Psoas muscle (tissue), 8 donors: ENCODE measurements around the gene NPIPB8. TPM values are rescaled to one million over a fixed set of nuclear protein-coding genes. Genes with fewer than 3 reads are reported as not detected.
A peak's percentile ranks its signal among the peaks of the same experiment; 100 is the strongest.
"Not testable (repeated sequence)": the region's sequence is repeated elsewhere in the genome, so short reads cannot be mapped to it uniquely, and the experiment has no call there.

Source experiments
- ATAC-seq, 4 donors: fragments of 200-7000 bp; cut with Tn5 transposase; one replicate each; pipeline ENCODE4 v1.9.1; 2020; ENCODE audit warnings: moderate library complexity in 3 of 4, mild to moderate bottlenecking in 2 of 4
- DNase-seq, 2 donors: peaks; one replicate each; pipeline ENCODE4 v3.0.0-alpha.2; 2020
- H3K27ac ChIP-seq: fragments of 200-600 bp; one replicate; pipeline ENCODE4 v1.8.0; 2022
- H3K27me3 ChIP-seq, 3 donors: fragments of 200-600 bp in 1 of 3; one replicate each; pipeline versions ENCODE4 v1.6.1 to v1.8.0; 2013 to 2022; ENCODE audit warnings: low read length in 2 of 3, mild to moderate bottlenecking in 2 of 3, moderate library complexity in 1 of 3; ENCODE audit not compliant: insufficient read depth in 3 of 3
- H3K36me3 ChIP-seq, 2 donors: fragments of 200-600 bp in 1 of 2; one replicate each; pipeline versions ENCODE4 v1.6.1 to v1.8.0; 2013 to 2022; ENCODE audit warnings: low read depth in 1 of 2, mild to moderate bottlenecking in 1 of 2, moderate library complexity in 1 of 2; ENCODE audit not compliant: insufficient read depth in 1 of 2
- H3K4me1 ChIP-seq: fragments of 200-600 bp; one replicate; pipeline ENCODE4 v1.8.0; 2022
- H3K4me3 ChIP-seq: fragments of 200-600 bp; one replicate; pipeline ENCODE4 v1.8.0; 2022; ENCODE audit warnings: mild to moderate bottlenecking
- H3K9me3 ChIP-seq: fragments of 200-600 bp; one replicate; pipeline ENCODE4 v1.8.0; 2022
- WGBS, 3 donors: extraction: QIAGEN DNeasy Blood & Tissue Kit; methylation state at CpG; one replicate each; pipeline versions ENCODE4 v1.1.6 to v1.1.7; 2013; 5-methylcytosine and 5-hydroxymethylcytosine counted together
- intact Hi-C, 2 donors: fragments of 100-400 bp; cut with DNase I; formaldehyde crosslinking; loops; one replicate each; pipeline versions ENCODE4 v1.11.0 to v1.14.2; 2022
- polyA plus RNA-seq, 3 donors: library from polyadenylated mRNA; stranded (reverse); fragments of 200-250 nt; gene quantifications; one replicate each; pipeline ENCODE4 v1.2.3, GENCODE V29; 2013
- total RNA-seq, 4 donors: library from RNA; stranded (reverse); fragmentation: NEBNext Ultra II Directional in 2 of 4; extraction: Animal tissue kit (Norgen Biotek cat#: 25700) in 2 of 4; gene quantifications; one replicate each; pipeline versions ENCODE4 v1.2.1 to v1.2.4, GENCODE V29; 2021 to 2023
- TF ChIP-seq, protein P1 (sequence below): fragments of 200-600 bp; IDR thresholded peaks from one replicate; pipeline ENCODE4 v1.8.0; 2022; ENCODE audit warnings: antibody characterized with exemption
- donor health status: healthy with polysubstance abuse.
- donor health status: DM: no; HTN: no; CAD: no; lungs with moderate emphysema.
- donor health status: Bipolar disorder and iron deficiency.
- donor health status: healthy.
- donor health status: DM: yes; HTN: yes; CAD: no.
- donor health status: DM: no; HTN: no; CAD: no.
- donor health status: DM: no; HTN: no; CAD: no.
- donor health status: DM: yes; HTN: yes; CAD: no.

NPIPB8 gene
- total and polyA plus RNA-seq, 7 donors = 0.78 TPM; not detected in 6

DNA sequence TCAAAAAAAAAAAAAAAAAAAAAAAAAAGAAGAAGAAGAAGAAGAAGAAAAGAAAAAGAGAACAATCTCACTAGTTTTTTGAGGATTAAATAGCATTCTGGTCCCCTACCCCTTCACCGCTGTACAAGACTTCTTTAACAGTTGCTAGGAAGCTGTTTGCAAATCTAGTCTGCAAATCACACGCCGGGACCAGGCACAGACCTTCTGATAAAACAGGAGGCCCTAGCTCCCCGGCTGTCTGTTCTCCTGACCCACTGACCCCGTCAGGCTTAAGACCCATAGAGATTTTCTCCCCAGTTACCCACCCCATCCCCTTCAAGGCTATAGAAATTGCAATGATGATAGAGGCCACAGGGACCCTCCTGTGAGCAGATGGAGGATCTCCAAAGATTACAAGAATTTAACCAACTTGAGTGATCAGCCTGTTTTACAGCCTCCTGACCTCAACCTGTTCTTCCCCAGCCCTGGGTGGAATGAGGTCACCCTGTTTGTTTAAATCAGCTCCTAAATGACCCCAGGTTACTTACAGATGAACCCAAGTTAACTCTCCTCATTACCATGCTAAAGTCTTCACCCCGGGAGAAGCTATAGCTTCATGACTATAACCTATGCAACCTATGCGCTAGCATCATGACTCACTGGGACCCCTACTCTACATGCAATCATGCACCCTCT is 16.2 kb upstream of the NPIPB8 start:
- ATAC-seq (no peak), DNase-seq (no peak)
- TF ChIP-seq, protein P1, sequence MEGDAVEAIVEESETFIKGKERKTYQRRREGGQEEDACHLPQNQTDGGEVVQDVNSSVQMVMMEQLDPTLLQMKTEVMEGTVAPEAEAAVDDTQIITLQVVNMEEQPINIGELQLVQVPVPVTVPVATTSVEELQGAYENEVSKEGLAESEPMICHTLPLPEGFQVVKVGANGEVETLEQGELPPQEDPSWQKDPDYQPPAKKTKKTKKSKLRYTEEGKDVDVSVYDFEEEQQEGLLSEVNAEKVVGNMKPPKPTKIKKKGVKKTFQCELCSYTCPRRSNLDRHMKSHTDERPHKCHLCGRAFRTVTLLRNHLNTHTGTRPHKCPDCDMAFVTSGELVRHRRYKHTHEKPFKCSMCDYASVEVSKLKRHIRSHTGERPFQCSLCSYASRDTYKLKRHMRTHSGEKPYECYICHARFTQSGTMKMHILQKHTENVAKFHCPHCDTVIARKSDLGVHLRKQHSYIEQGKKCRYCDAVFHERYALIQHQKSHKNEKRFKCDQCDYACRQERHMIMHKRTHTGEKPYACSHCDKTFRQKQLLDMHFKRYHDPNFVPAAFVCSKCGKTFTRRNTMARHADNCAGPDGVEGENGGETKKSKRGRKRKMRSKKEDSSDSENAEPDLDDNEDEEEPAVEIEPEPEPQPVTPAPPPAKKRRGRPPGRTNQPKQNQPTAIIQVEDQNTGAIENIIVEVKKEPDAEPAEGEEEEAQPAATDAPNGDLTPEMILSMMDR = no peak
- H3K4me3 ChIP-seq = no peak overlapping the region
- no peaks in the 10 kb centered on the region for H3K27me3 ChIP-seq
- H3K4me1 ChIP-seq = no peaks in the 10 kb centered on the region
- H3K9me3 ChIP-seq = no peaks in the 10 kb centered on the region
- WGBS, 3 donors = 69 to 79% (median 75%) methylated on average over 7 of the region's 7 CpGs
- no peak overlapping the region for H3K27ac ChIP-seq
- intact Hi-C loops = no loop called here
- peaks cover 0 to 17% of the 10 kb centered on the region in 2 donors for H3K36me3 ChIP-seq

DNA sequence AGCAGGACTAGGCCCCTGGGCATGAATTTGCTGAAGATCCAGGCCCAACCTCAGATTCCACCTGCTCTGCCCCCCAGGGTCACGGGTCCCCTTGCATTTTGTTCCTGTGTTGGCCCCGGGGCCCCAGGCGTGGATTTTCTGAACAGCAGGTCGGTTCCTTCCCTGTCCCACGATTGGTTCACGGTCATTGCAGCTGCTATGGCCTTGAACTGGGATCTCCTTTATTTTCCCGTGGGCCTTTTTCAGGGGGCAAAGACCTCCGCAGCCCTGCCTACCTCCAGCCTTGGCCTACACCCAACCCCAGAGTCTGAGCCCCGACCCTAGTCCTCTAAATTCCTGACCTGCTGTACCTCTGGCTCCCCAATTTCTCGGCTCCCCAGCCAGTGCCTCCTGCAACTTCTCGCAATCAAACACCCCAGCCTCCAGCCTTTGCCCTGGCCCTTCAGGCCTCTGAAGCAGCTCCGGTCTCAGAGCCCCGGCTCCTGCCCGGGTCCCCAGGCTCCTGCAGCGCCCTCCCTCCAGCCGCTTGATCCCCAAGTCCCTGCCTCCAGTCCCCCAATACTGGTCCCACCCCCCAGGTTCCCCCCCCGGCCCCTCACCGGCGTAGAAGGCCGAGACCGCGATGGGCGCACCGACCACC is 15.2 kb upstream of the NPIPB8 start:
- peak; percentile 42 to 61 (median 43) for ATAC-seq
- peak overlapping the region; percentile 63 for H3K27ac ChIP-seq

DNA sequence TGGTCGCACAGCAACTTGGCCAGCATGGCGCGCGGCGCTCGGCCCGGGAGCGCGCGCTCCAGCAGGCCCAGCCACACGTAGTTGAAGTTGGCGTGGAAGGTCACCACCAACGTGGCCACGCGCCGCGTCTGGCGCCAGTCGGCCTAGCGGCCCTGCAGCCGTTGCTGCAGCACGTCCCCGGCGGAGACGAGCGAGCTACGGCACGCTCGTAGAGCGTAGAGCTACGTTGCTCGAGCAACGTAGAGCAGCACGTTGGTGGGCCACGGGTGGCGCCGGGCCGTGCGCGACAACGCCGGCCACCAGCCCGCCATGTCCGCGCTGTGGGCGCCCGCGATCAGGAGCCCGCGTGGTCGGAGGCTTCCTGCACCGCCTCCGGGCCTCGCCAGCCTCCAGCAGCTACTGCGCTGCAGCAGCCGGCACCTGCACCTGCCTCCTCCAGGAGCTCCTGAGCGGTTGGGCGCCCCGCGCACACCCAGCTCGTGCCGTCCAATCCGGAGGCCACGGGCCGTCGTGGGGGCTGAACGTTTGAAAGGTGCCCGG is 14.6 kb upstream of the NPIPB8 start:
- peak; percentile 45 to 74 for DNase-seq
- H3K27ac ChIP-seq = peak overlapping the region; percentile 63

More for the DNA sequence above, 15.2 kb upstream of the NPIPB8 start:
- Histone ChIP-seq H3K36me3 (peaks cover 0 to 17% of the 10 kb centered on the region in 2 donors), H3K4me3 (peak overlapping the region; percentile 74)
- DNase-seq, H3K9me3 ChIP-seq, H3K4me1 ChIP-seq, H3K27me3 ChIP-seq, intact Hi-C loops: not testable (repeated sequence)
- WGBS, 3 donors = 50 to 52% (median 50%) methylated on average over 22 to 24 of the region's 24 CpGs

DNA sequence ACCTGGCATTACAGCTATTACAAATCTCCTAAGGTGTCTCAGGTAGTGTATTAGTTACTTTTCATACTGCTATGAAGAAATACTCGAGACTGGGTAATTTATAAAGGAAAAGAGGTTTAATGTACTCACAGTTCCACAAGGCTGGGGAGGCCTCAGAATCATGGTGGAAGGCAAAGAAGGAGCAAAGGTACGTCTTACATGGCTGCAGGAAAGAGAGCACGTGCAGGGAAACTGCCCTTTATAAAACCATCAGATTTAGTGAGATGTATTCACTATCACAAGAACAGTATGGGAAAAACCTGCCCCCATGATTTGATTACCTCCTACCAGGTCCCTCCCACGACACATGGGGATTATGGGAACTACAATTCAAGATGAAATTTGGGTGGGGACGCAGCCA is 7.0 kb upstream of the NPIPB8 start:
- H3K4me3 ChIP-seq, H3K36me3 ChIP-seq, DNase-seq, H3K4me1 ChIP-seq, H3K27ac ChIP-seq, intact Hi-C loops, H3K27me3 ChIP-seq, ATAC-seq, H3K9me3 ChIP-seq: not testable (repeated sequence)
- 62 to 71% (median 68%) methylated on average over 4 of the region's 5 CpGs for WGBS, 3 donors

More for the DNA sequence above, 14.6 kb upstream of the NPIPB8 start:
- Histone ChIP-seq H3K4me3 (peak overlapping the region; percentile 74), H3K36me3 (peaks cover 0 to 17% of the 10 kb centered on the region in 2 donors), H3K27me3 (no peaks in the 10 kb centered on the region), H3K9me3 (no peaks in the 10 kb centered on the region), H3K4me1 (no peaks in the 10 kb centered on the region)
- intact Hi-C loops = no loop called here
- 2 to 4% (median 2%) methylated on average over 48 to 68 of the region's 68 CpGs for WGBS, 3 donors
- TF ChIP-seq, protein P1 = no peak
- ATAC-seq = peak; percentile 82 to 94 (median 92)

DNA sequence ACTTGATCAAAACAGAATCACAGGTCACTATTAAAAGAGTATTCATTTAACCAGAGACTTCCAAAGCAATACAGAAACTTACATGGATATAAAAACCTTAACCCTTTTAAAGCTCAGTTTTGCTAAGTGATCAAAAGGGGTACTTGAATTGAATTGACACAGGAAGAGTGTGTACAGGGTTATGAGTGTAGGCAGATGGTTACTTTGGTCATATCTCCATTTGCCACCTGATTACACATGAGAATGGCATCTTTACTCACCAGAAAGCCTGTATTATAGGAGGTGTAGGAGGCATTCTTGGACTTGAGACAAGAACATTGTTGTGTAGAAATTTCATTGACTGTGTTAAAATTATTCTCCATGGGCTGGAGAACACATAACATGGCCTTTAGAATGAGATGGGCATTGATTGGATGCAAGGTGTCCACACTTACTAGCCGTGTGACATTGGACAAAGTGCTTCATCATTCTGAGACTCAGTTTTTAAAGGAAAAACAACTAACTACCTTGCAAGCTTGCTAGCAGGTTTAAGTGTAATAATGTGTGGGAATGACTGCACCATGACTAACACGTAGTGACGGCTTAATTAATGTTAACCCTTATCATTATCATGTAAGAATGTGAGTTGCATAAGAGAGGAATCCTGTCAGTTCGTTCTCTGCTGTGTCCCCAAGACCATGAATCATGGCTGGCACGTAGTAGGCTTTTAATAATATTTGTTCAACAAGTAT is 1.6 kb upstream of the NPIPB8 start:
- intact Hi-C loops, H3K27ac ChIP-seq, H3K9me3 ChIP-seq, ATAC-seq, H3K4me1 ChIP-seq, H3K4me3 ChIP-seq, H3K27me3 ChIP-seq, H3K36me3 ChIP-seq, DNase-seq: not testable (repeated sequence)
- WGBS, 3 donors = 29 to 40% (median 39%) methylated on average over 5 of the region's 5 CpGs

DNA sequence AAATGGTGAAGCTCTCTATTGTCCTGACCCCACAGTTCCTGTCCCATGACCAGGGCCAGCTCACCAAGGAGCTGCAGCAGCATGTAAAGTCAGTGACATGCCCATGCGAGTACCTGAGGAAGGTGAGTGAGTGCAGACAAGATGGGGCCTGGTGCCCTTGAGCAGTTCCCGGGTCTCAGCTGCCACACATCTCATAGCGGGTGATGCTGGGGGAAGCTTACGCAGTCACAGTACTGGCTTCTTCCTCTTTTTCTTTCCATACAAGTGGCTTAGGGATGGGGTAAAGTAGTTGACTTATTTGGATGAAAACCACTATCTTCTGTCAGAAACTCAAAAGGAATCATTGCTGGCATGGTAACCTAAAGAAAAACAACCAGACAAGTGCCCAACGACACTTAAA is 494 bp downstream of the NPIPB8 start:
- H3K36me3 ChIP-seq, intact Hi-C loops, ATAC-seq, H3K4me3 ChIP-seq, H3K4me1 ChIP-seq, H3K27me3 ChIP-seq, H3K9me3 ChIP-seq, H3K27ac ChIP-seq, DNase-seq: not testable (repeated sequence)
- whole genome bisulfite sequencing, 3 donors = 79 to 90% (median 82%) methylated on average over 4 of the region's 5 CpGs

DNA sequence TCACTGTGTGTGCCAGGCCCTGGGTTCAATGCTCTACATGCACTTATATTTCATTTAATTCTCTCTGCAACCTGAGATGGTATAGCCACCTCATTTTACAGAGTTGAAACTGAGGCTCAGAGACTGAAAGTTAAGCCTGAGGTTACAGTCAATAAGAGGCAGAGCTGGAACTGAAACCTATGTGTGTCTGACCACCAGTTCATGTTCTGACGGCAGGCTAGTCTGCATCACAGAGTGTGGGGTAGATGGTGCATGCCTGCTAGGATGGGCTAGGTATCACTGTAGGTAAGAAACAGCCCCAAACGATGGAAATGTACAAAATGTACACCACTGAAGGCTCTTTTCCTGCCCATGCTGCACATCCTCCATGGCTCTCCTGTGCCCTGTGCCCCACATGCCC is 2.1 kb downstream of the NPIPB8 start:
- H3K9me3 ChIP-seq, DNase-seq, H3K4me1 ChIP-seq, ATAC-seq, H3K4me3 ChIP-seq, H3K36me3 ChIP-seq, H3K27ac ChIP-seq, intact Hi-C loops, H3K27me3 ChIP-seq: not testable (repeated sequence)
- 33 to 48% (median 45%) methylated on average over 1 to 2 of the region's 2 CpGs for WGBS, 3 donors

DNA sequence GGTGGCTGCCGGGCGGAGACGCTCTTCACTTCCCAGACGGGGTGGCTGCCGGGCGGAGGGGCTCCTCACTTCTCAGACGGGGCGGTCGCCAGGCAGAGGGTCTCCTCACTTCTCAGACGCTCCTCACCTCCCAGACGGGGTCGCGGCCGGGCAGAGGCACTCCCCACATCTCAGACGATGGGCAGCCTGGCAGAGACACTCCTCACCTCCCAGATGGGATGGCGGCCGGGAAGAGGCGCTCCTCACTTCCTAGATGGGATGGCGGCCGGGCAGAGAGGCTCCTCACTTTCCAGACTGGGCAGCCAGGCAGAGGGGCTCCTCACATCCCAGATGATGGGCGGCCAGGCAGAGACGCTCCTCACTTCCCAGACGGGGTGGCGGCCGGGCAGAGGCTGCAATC is 28.4 kb downstream of the NPIPB8 start:
- DNase-seq = peak in 1 of 2 donors; percentile 17
- intact Hi-C loops, H3K36me3 ChIP-seq, H3K27ac ChIP-seq, H3K9me3 ChIP-seq, H3K4me1 ChIP-seq, H3K27me3 ChIP-seq, ATAC-seq, H3K4me3 ChIP-seq: not testable (repeated sequence)
- 86 to 90% (median 89%) methylated on average over 5 to 16 of the region's 25 CpGs for WGBS, 3 donors

DNA sequence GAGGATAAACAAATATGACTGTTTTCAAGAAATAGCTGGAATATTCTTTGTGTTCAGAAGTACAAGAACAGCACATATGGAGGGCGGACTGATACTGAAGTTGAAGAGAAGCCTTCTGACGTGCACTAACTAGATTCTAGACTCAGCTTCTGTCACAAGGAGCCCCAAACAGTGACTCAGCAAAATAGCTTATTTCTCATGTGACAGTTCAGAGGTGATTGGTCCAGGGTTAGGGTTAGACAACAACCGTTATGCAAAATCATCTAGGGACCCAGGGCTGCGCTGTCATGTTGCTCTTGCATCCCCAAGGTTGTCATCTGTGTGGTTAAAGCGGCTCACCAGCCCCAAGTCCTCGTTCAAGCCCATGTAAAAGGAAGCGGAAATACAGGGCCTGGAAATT is 29.6 kb downstream of the NPIPB8 start:
- not testable (repeated sequence) for DNase-seq

More for the DNA sequence above, 29.6 kb downstream of the NPIPB8 start:
- H3K36me3 ChIP-seq, H3K27me3 ChIP-seq, H3K9me3 ChIP-seq, H3K4me3 ChIP-seq, ATAC-seq, H3K4me1 ChIP-seq, H3K27ac ChIP-seq, intact Hi-C loops: not testable (repeated sequence)
- WGBS, 3 donors = no CpG with 5 or more reads among the region's 7 CpGs
